ENCODE measurements around the gene C1QTNF5. TPM values are rescaled to one million over a fixed set of nuclear protein-coding genes. Genes with fewer than 3 reads are reported as not detected.

C1QTNF5 gene
- total and polyA plus RNA-seq, 2 donors (not counting 1 experiment from before 2014, with no cell fraction given) = not detected

GRCh38 chr11:119347940-119348605 is 7.4 kb upstream of the C1QTNF5 start:
- Histone ChIP-seq H3K4me1 (ENCODE audit: control insufficient read depth in 2 of 2, insufficient read depth in 2 of 2, low read length in 2 of 2) (no peaks in the 10 kb centered on the region), H3K27ac (ENCODE audit: low read length in 2 of 2) (no peak overlapping the region), H3K9me3 (ENCODE audit: control extremely low read depth in 1 of 3, control insufficient read depth in 2 of 3, insufficient read depth in 1 of 3, low read length in 2 of 3) (no peaks in the 10 kb centered on the region), H3K79me2 (ENCODE audit: control insufficient read depth, insufficient read depth, low read length) (no peaks in the 10 kb centered on the region), H3K4me3 (ENCODE audit: control extremely low read depth in 1 of 5, extremely low read depth in 1 of 5, insufficient read depth in 1 of 5, low read depth in 2 of 5, low read length in 4 of 5) (no peak overlapping the region), H4K20me1 (ENCODE audit: control insufficient read depth, insufficient read depth, low read length, poor library complexity, severe bottlenecking) (no peaks in the 10 kb centered on the region), H3K27me3 (replicated peaks in 1 of 4; ENCODE audit: control extremely low read depth in 1 of 4, control insufficient read depth in 3 of 4, insufficient read depth in 4 of 4, low read length in 3 of 4) (peaks cover 0 to 34% (median 7%) of the 10 kb centered on the region in 4 experiments), H2AFZ (ENCODE audit: insufficient read depth, low read depth, low read length, poor library complexity, severe bottlenecking) (no peak overlapping the region), H3K36me3 (replicated peaks in 1 of 2; ENCODE audit: control extremely low read depth in 1 of 2, control insufficient read depth in 1 of 2, extremely low read depth in 1 of 2, insufficient read depth in 2 of 2, low read length in 1 of 2) (no peaks in the 10 kb centered on the region), H3K4me2 (replicated peaks; ENCODE audit: low read depth, low read length, poor library complexity, severe bottlenecking) (no peak overlapping the region), H3K9ac (ENCODE audit: low read length) (no peak overlapping the region)
- Mint-ChIP-seq H3K9me3 (ENCODE audit: insufficient read depth) (no peaks in the 10 kb centered on the region), H3K4me3 (no peak overlapping the region), H3K4me1 (no peaks in the 10 kb centered on the region), H3K27me3 (peaks cover 65% of the 10 kb centered on the region), H3K27ac (no peak overlapping the region)
- ATAC-seq (ENCODE audit: low read depth) (no peak), DNase-seq (no peak)
- CTCF ChIA-PET = interaction anchor here (2.2 kb wide), 1 partner anchor 8 kb away, joined by 12 read pairs; no protein-coding TSS in a partner anchor
- POLR2A ChIA-PET = no interaction called here
- intact Hi-C loops (cut with micrococcal nuclease) = no loop called here
- no peak for TF ChIP-seq CTCF (IDR thresholded peaks at IDR 0.05)
- TF ChIP-seq EZH2 (IDR thresholded peaks at IDR 0.05; ENCODE audit: borderline replicate concordance, insufficient read depth, low read depth, low read length, poor library complexity, severe bottlenecking) = no peak
- 73% methylated on average over 10 of the region's 16 CpGs for WGBS (ENCODE audit: insufficient coverage)

- Mint-ChIP-seq H3K9me3 (ENCODE audit: insufficient read depth) (no peaks in the 10 kb centered on the region), H3K27ac (no peak overlapping the region), H3K27me3 (peaks cover 61% of the 10 kb centered on the region), H3K4me3 (no peak overlapping the region), H3K4me1 (no peaks in the 10 kb centered on the region)
- Histone ChIP-seq H3K27me3 (replicated peaks in 1 of 4; ENCODE audit: control extremely low read depth in 1 of 4, control insufficient read depth in 3 of 4, insufficient read depth in 4 of 4, low read length in 3 of 4) (peaks cover 0 to 37% (median 10%) of the 10 kb centered on the region in 4 experiments), H3K27ac (ENCODE audit: low read length in 2 of 2) (no peak overlapping the region), H2AFZ (ENCODE audit: insufficient read depth, low read depth, low read length, poor library complexity, severe bottlenecking) (no peak overlapping the region), H3K4me2 (replicated peaks; ENCODE audit: low read depth, low read length, poor library complexity, severe bottlenecking) (no peak overlapping the region), H3K4me1 (ENCODE audit: control insufficient read depth in 2 of 2, insufficient read depth in 2 of 2, low read length in 2 of 2) (no peaks in the 10 kb centered on the region), H3K79me2 (ENCODE audit: control insufficient read depth, insufficient read depth, low read length) (no peaks in the 10 kb centered on the region), H3K4me3 (ENCODE audit: control extremely low read depth in 1 of 5, extremely low read depth in 1 of 5, insufficient read depth in 1 of 5, low read depth in 2 of 5, low read length in 4 of 5) (no peak overlapping the region), H3K36me3 (replicated peaks in 1 of 2; ENCODE audit: control extremely low read depth in 1 of 2, control insufficient read depth in 1 of 2, extremely low read depth in 1 of 2, insufficient read depth in 2 of 2, low read length in 1 of 2) (no peaks in the 10 kb centered on the region), H4K20me1 (ENCODE audit: control insufficient read depth, insufficient read depth, low read length, poor library complexity, severe bottlenecking) (no peaks in the 10 kb centered on the region), H3K9me3 (ENCODE audit: control extremely low read depth in 1 of 3, control insufficient read depth in 2 of 3, insufficient read depth in 1 of 3, low read length in 2 of 3) (no peaks in the 10 kb centered on the region), H3K9ac (ENCODE audit: low read length) (no peak overlapping the region)
- CTCF ChIA-PET = interaction anchor here (1.1 to 2.2 kb wide), 2 partner anchors 9 to 22 kb away, joined by 3 to 12 read pairs; no protein-coding TSS in a partner anchor
- no peak for TF ChIP-seq CTCF (IDR thresholded peaks at IDR 0.05)
- TF ChIP-seq EZH2 (IDR thresholded peaks at IDR 0.05; ENCODE audit: borderline replicate concordance, insufficient read depth, low read depth, low read length, poor library complexity, severe bottlenecking) = no peak
- POLR2A ChIA-PET = no interaction called here
- intact Hi-C loops (cut with micrococcal nuclease) = no loop called here
- 100% methylated on average over 1 of the region's 2 CpGs for WGBS (ENCODE audit: insufficient coverage)
- ATAC-seq (ENCODE audit: low read depth) (no peak), DNase-seq (no peak)
Measured at GRCh38 chr11:119347242-119347641, 6.6 kb upstream of the C1QTNF5 start.

All from B cell (primary cell).